OCI-LY7 (cell line): ENCODE data around the gene BCAP29. TPM values are rescaled to one million over a fixed set of nuclear protein-coding genes. Genes with fewer than 3 reads are reported as not detected.

ENCODE experiments used
- BruUV-seq: library from RNA; stranded (reverse); fragments of 400-500 nt; replicated peaks from 2 replicates; lab custom pipeline; 2021; lab: Mats Ljungman, UMichigan
- CTCF ChIA-PET: fragments of 300-600 bp; sonication (Branson Sonifier 250); formaldehyde crosslinking; loops from one replicate; lab custom pipeline; 2022; ENCODE audit warnings: antibody characterized with exemption; ENCODE audit not compliant: unreplicated experiment; lab: Charles Lee
- POLR2A ChIA-PET: fragments of 300-600 bp; sonication (Branson Sonifier 250); formaldehyde crosslinking; loops from one replicate; lab custom pipeline; 2022; ENCODE audit warnings: antibody characterized with exemption; lab: Charles Lee
- DNase-seq: peaks from one replicate; pipeline ENCODE4 v3.0.0-alpha.2; 2015; ENCODE audit warnings: low spot score
- H2AFZ ChIP-seq: fragments of 200-600 bp; sonication (generic), shearing (Covaris generic); 2 replicates; pipeline ENCODE4 v1.6.1; 2014; ENCODE audit warnings: mild to moderate bottlenecking, antibody characterized with exemption, low read length, moderate library complexity
- H3K27ac ChIP-seq: fragments of 200-600 bp; sonication (generic); 2 replicates; pipeline ENCODE4 v1.5.1; 2014; ENCODE audit warnings: mixed run types, low read depth, mild to moderate bottlenecking, moderate library complexity, low read length, inconsistent platforms; ENCODE audit not compliant: poor library complexity, severe bottlenecking
- H3K36me3 ChIP-seq: fragments of 200-600 bp; sonication (generic); 2 replicates; pipeline ENCODE4 v1.6.1; 2014; ENCODE audit warnings: mild to moderate bottlenecking, antibody characterized with exemption, low read length, moderate library complexity, mixed read lengths; ENCODE audit not compliant: insufficient read depth
- H3K4me1 ChIP-seq: fragments of 200-600 bp; sonication (generic); 2 replicates; pipeline ENCODE4 v1.5.1; 2014; ENCODE audit warnings: mild to moderate bottlenecking, low read length; ENCODE audit not compliant: insufficient read depth, poor library complexity, severe bottlenecking
- H3K4me2 ChIP-seq: fragments of 200-600 bp; sonication (generic); 2 replicates; pipeline ENCODE4 v1.6.1; 2014; ENCODE audit warnings: mild to moderate bottlenecking, low read length
- H3K4me3 ChIP-seq: fragments of 200-600 bp; sonication (generic); 2 replicates; pipeline ENCODE4 v1.5.1; 2014; ENCODE audit warnings: mild to moderate bottlenecking, low read depth, low read length; ENCODE audit not compliant: poor library complexity, severe bottlenecking
- H3K79me2 ChIP-seq: fragments of 200-600 bp; sonication (generic); 2 replicates; pipeline ENCODE4 v1.6.1; 2016; ENCODE audit warnings: low read depth, mild to moderate bottlenecking, low read length, moderate library complexity, mixed read lengths; ENCODE audit not compliant: insufficient read depth
- H3K9me2 ChIP-seq: fragments of 200-600 bp; sonication (generic); 2 replicates; pipeline ENCODE4 v1.6.1; 2016; ENCODE audit warnings: mild to moderate bottlenecking, low read length, mixed read lengths; ENCODE audit not compliant: insufficient read depth
- H3K9me3 ChIP-seq: fragments of 200-600 bp; sonication (generic); 2 replicates; pipeline ENCODE4 v1.6.1; 2014; ENCODE audit warnings: mild to moderate bottlenecking, mixed run types, low read length, mixed read lengths
- H4K20me1 ChIP-seq: fragments of 200-600 bp; sonication (generic); 2 replicates; pipeline ENCODE4 v1.6.1; 2014; ENCODE audit warnings: mild to moderate bottlenecking, antibody characterized with exemption, low read length, moderate library complexity, mixed read lengths; ENCODE audit not compliant: insufficient read depth
- EZH2phosphoT487 ChIP-seq: fragments of 200-600 bp; sonication (generic); IDR thresholded peaks from 2 replicates; pipeline ENCODE4 v1.6.1; 2018; ENCODE audit warnings: low read depth, borderline replicate concordance, mild to moderate bottlenecking, mixed run types, antibody characterized with exemption, low read length, moderate library complexity, mixed read lengths
- intact Hi-C: fragments of 100-400 bp; cut with micrococcal nuclease; formaldehyde crosslinking; loops from one replicate; pipeline ENCODE4 v1.10.0; 2022; ENCODE audit not compliant: unreplicated experiment
- total RNA-seq, 2 experiments: library from RNA; depleted of rRNA in 1 of 2; stranded (reverse); fragments of >200 nt in 1 of 2; shearing (Covaris generic) in 1 of 2; gene quantifications; 2 replicates each; pipeline ENCODE4 v1.2.3, GENCODE V29; 2014 to 2022
- TF ChIP-seq, protein P1 (sequence below): fragments of 200-600 bp; sonication (generic); conservative IDR thresholded peaks from 2 replicates; pipeline ENCODE4 v1.5.1; 2014; ENCODE audit warnings: mild to moderate bottlenecking, antibody characterized with exemption, low read length, moderate library complexity, mixed read lengths

The BCAP29 gene
- total RNA-seq, 2 experiments from 2014 or later, result 18.7 to 26.3 TPM

DNA sequence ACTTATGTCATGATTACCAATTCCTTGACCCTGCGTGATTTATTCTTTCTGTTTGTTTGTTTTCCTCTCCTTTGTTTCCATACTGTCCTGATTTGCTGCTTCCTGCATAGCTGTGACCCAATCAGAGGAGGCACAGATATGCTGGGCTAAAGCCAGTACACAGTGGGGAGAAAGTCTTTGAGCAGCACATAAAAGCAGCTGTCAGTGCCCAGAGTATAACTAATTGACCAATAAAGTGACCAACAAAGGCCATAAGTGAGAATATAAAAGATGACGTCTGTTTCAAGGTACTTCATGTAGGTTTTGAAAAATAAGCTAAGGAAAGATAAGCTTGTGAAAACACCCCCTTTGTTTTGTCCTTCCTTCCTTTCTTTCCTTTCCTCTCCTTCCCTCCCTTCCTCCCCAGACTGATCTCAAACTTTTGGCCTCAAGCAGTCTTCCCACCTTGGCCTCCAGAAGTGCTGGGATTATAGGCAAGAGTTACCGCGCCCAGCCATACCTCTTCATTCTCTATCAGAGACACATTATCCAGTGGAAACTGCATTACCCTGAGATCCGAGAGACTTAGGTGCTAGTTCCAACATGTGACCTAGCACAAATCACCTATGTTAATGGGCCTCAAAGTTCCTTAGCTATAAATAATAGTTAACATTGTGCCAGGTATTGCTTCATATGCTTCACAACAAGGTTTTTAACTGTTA is 17.0 kb downstream of the BCAP29 start:
- H3K4me3 ChIP-seq, result no peak overlapping the region
- CTCF ChIA-PET, result no interaction called here
- no peaks in the 10 kb centered on the region for H3K79me2 ChIP-seq
- H3K9me3 ChIP-seq, result no peaks in the 10 kb centered on the region
- POLR2A ChIA-PET, result interaction anchor here (0.6 to 1.4 kb wide), 3 partner anchors 9 to 337 kb away, joined by 3 to 8 read pairs (median 3); no protein-coding TSS in a partner anchor
- no peaks in the 10 kb centered on the region for H3K4me1 ChIP-seq
- no peaks in the 10 kb centered on the region for H4K20me1 ChIP-seq
- TF ChIP-seq, protein P1, sequence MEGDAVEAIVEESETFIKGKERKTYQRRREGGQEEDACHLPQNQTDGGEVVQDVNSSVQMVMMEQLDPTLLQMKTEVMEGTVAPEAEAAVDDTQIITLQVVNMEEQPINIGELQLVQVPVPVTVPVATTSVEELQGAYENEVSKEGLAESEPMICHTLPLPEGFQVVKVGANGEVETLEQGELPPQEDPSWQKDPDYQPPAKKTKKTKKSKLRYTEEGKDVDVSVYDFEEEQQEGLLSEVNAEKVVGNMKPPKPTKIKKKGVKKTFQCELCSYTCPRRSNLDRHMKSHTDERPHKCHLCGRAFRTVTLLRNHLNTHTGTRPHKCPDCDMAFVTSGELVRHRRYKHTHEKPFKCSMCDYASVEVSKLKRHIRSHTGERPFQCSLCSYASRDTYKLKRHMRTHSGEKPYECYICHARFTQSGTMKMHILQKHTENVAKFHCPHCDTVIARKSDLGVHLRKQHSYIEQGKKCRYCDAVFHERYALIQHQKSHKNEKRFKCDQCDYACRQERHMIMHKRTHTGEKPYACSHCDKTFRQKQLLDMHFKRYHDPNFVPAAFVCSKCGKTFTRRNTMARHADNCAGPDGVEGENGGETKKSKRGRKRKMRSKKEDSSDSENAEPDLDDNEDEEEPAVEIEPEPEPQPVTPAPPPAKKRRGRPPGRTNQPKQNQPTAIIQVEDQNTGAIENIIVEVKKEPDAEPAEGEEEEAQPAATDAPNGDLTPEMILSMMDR, result no peak
- no peak for TF ChIP-seq EZH2phosphoT487
- H3K36me3 ChIP-seq, result peaks cover 14% of the 10 kb centered on the region; the same call in 1 of the 2 replicates
- H3K4me2 ChIP-seq, result no peak overlapping the region
- no peaks in the 10 kb centered on the region for H3K9me2 ChIP-seq
- no peak for DNase-seq
- H2AFZ ChIP-seq, result no peak overlapping the region
- BruUV-seq, result no TSS peak
- intact Hi-C loops, result no loop called here
- no peak overlapping the region for H3K27ac ChIP-seq

DNA sequence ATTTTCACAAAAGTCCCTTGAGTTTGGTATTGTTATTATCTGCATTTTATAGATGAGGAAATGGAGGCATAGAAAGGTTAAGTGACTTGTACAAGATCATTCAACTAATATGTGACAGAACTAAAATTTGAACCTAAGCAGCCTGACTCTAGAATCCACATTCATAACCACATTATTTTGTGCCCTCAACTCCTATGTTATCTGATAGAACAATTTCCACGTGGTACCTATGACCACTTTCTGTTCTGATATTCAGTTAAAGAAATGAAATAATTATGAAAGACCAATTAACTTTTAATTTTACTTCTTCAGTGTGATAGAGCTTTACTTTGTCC is 17.5 kb downstream of the BCAP29 start:
- CTCF ChIA-PET, result no interaction called here
- no peak for DNase-seq
- TF ChIP-seq, protein P1, result no peak
- no peak for TF ChIP-seq EZH2phosphoT487
- Histone ChIP-seq H3K4me2 (no peak overlapping the region), H3K4me1 (no peaks in the 10 kb centered on the region), H3K9me3 (no peaks in the 10 kb centered on the region), H3K4me3 (no peak overlapping the region), H3K79me2 (no peaks in the 10 kb centered on the region), H2AFZ (no peak overlapping the region), H3K27ac (no peak overlapping the region), H3K36me3 (peaks cover 14% of the 10 kb centered on the region; the same call in 1 of the 2 replicates), H3K9me2 (no peaks in the 10 kb centered on the region), H4K20me1 (no peaks in the 10 kb centered on the region)
- POLR2A ChIA-PET, result interaction anchor here (0.7 to 1.2 kb wide), 2 partner anchors 8 to 12 kb away, joined by 3 read pairs; no protein-coding TSS in a partner anchor
- no TSS peak for BruUV-seq
- intact Hi-C loops, result no loop called here

DNA sequence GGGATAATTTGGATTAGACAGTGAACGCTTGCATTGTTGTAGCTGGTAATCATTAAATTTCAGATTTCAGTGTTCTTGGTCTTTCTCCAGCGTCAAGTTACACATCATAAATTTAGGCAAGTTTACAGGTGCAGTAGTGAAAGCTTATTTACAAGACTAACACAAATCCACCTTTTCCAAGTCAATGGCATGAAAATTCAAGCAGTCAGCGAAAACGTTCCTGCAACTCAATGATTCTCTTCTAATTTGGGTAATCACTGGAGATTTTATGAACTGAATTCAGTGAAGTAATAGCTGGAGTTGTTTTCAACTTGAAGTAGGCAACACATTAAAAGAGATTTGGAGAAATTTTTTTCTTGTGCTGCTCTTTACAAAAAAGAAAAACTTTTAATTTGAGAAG is 17.9 kb downstream of the BCAP29 start:
- no peak overlapping the region for H3K27ac ChIP-seq
- no peaks in the 10 kb centered on the region for H3K9me2 ChIP-seq
- H3K9me3 ChIP-seq, result no peaks in the 10 kb centered on the region
- H3K4me1 ChIP-seq, result no peaks in the 10 kb centered on the region
- H3K4me2 ChIP-seq, result no peak overlapping the region
- H3K36me3 ChIP-seq, result peaks cover 14% of the 10 kb centered on the region; the same call in 1 of the 2 replicates
- POLR2A ChIA-PET, result interaction anchor here (0.7 to 1.2 kb wide), 2 partner anchors 8 to 11 kb away, joined by 3 read pairs; no protein-coding TSS in a partner anchor
- no peak for DNase-seq
- BruUV-seq, result no TSS peak
- H3K4me3 ChIP-seq, result no peak overlapping the region
- TF ChIP-seq, protein P1, result no peak
- TF ChIP-seq EZH2phosphoT487, result no peak
- H4K20me1 ChIP-seq, result no peaks in the 10 kb centered on the region
- intact Hi-C loops, result no loop called here
- H3K79me2 ChIP-seq, result no peaks in the 10 kb centered on the region
- H2AFZ ChIP-seq, result no peak overlapping the region
- CTCF ChIA-PET, result no interaction called here
